ENCODE measurements around the gene RPL34.
"Not testable (repeated sequence)": the region's sequence is repeated elsewhere in the genome, so short reads cannot be mapped to it uniquely, and the experiment has no call there.

The RPL34 gene

GRCh38 chr4:108620101-108620932, at the start of gene RPL34:
Gene RPL34 (plus strand): TSS chr4:108620576. CDS start chr4:108621960, 1,384 bp downstream.
- DNase-seq = peak; percentile 90

- no peak for DNase-seq
Observed at GRCh38 chr4:108570993-108571569, 49.3 kb upstream of the RPL34 start.

- no peak for DNase-seq
Observed at GRCh38 chr4:108574402-108574801, 46.0 kb upstream of the RPL34 start.

- no peak for DNase-seq
Observed at GRCh38 chr4:108581083-108581482, 39.3 kb upstream of the RPL34 start.

- no peak for DNase-seq
Observed at GRCh38 chr4:108586778-108587177, 33.6 kb upstream of the RPL34 start.

- DNase-seq = no peak
Observed at GRCh38 chr4:108588878-108589277, 31.5 kb upstream of the RPL34 start.

GRCh38 chr4:108589961-108590360, 30.4 kb upstream of the RPL34 start:
- no peak for DNase-seq

- DNase-seq = no peak
Observed at GRCh38 chr4:108590776-108591175, 29.6 kb upstream of the RPL34 start.

GRCh38 chr4:108592674-108592986, 27.7 kb upstream of the RPL34 start:
- DNase-seq = no peak

GRCh38 chr4:108594296-108594695, 26.1 kb upstream of the RPL34 start:
- DNase-seq = not testable (repeated sequence)

GRCh38 chr4:108596344-108596743, 24.0 kb upstream of the RPL34 start:
- no peak for DNase-seq

GRCh38 chr4:108601106-108601505, 19.3 kb upstream of the RPL34 start:
- DNase-seq = no peak

- DNase-seq = no peak
Observed at GRCh38 chr4:108601532-108601931, 18.8 kb upstream of the RPL34 start.

GRCh38 chr4:108602163-108602562, 18.2 kb upstream of the RPL34 start:
- no peak for DNase-seq

GRCh38 chr4:108607079-108607815, 13.1 kb upstream of the RPL34 start:
- DNase-seq = no peak

GRCh38 chr4:108611365-108611764, 9.0 kb upstream of the RPL34 start:
- DNase-seq = no peak

- DNase-seq = no peak
Observed at GRCh38 chr4:108612365-108612764, 8.0 kb upstream of the RPL34 start.

GRCh38 chr4:108619372-108620100, 840 bp upstream of the RPL34 start:
- DNase-seq = no peak

GRCh38 chr4:108620933-108621905, 843 bp downstream of the RPL34 start:
- DNase-seq = no peak

GRCh38 chr4:108622022-108622421, 1.6 kb downstream of the RPL34 start:
- no peak for DNase-seq

GRCh38 chr4:108622828-108623227, 2.5 kb downstream of the RPL34 start:
- no peak for DNase-seq

Data from NCI-H1048 (cell line).